ENCODE results near the gene ZNF821. TPM values are rescaled to one million over a fixed set of nuclear protein-coding genes. Genes with fewer than 3 reads are reported as not detected.

Gene ZNF821
- total RNA-seq, 1 experiment from 2014 or later = 4.9 TPM

DNA sequence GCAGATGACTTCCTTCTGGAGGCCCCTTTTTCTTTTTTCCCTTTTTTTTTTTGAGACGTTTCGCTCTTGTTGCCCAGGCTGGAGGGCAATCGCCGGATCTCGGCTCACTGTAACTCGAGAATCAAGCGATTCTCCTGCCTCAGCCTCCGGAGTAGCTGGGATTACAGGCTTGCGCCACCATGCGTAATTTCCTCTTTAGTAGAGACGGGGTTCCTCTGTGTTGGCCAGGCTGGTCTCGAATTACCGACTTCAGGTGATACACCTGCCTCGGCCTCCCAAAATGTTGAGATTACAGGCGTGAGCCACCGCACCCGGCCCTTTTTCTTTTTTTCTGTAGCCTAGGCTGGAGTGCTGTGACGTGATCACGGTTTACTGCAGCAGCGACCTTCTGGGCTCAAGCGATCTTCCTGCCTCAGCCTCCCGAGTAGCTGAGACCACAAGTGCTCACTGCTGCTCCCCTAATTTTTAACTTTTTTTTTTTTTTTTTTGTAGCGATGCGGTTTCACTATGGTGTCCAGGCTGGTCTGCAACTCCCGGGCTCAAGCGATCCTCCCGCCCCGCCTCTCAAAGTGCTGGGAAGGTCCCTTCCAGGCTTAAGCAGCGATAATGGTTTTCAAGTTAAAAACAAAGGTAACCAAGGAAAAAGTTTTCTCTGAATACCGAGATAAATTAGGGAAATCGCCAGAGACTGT lies 10.4 kb upstream of the ZNF821 start:
- Histone ChIP-seq H2AFZ (ENCODE audit: low read depth, low read length, poor library complexity, severe bottlenecking) (peak overlapping the region; percentile 3), H3K36me3 (ENCODE audit: control insufficient read depth in 1 of 2, insufficient read depth in 2 of 2, low read length in 2 of 2) (peaks cover 0 to 4% of the 10 kb centered on the region in 2 experiments; a peak in 1 of 4 replicates), H3K4me2 (ENCODE audit: low read length) (peak overlapping the region; percentile 83), H3K9me2 (ENCODE audit: insufficient read depth) (no peaks in the 10 kb centered on the region), H3K4me3 (replicated peaks in 1 of 2; ENCODE audit: low read depth in 1 of 2, low read length in 2 of 2) (peak overlapping the region; percentile 96 to 97), H3K4me1 (ENCODE audit: control insufficient read depth in 1 of 2, insufficient read depth in 2 of 2, low read length in 2 of 2) (peaks cover 29 to 33% of the 10 kb centered on the region in 2 experiments), H3K27me3 (ENCODE audit: insufficient read depth, low read length) (no peaks in the 10 kb centered on the region), H3K79me2 (ENCODE audit: insufficient read depth, low read length) (peaks cover 41% of the 10 kb centered on the region), H3K9ac (ENCODE audit: low read length) (peak overlapping the region; percentile 99), H3K27ac (ENCODE audit: low read depth, low read length) (peak overlapping the region; percentile 94), H4K20me1 (ENCODE audit: insufficient read depth) (no peaks in the 10 kb centered on the region), H3K9me3 (ENCODE audit: control insufficient read depth in 1 of 2, insufficient read depth in 1 of 2, low read depth in 1 of 2, low read length in 2 of 2) (no peaks in the 10 kb centered on the region)
- RAD21 ChIA-PET (ENCODE audit: low non-redundant PET in 1 of 2, low total read pairs in 2 of 2, uncharacterized antibody in 2 of 2, unreplicated experiment in 2 of 2) = no interaction called here
- no peak for TF ChIP-seq SP1 (IDR thresholded peaks at IDR 0.05; ENCODE audit: low read depth)
- TF ChIP-seq ZFX (IDR thresholded peaks at IDR 0.05) = no peak
- peak; percentile 35 for TF ChIP-seq CEBPB (IDR thresholded peaks at IDR 0.05; ENCODE audit: low read depth)
- TF ChIP-seq RAD21 (IDR thresholded peaks at IDR 0.05; ENCODE audit: low read depth) = peak; percentile 23; the same call in 1 of the 2 replicates
- peak; percentile 14 for TF ChIP-seq POLR2A (IDR thresholded peaks at IDR 0.05; ENCODE audit: borderline replicate concordance, extremely low read depth, insufficient read depth, insufficient read length)
- DNase-seq (ENCODE audit: low read depth, low spot score) (peak; percentile 43), ATAC-seq (peak; percentile 34)
- POLR2A ChIA-PET = interaction anchor here (0.9 to 1.9 kb wide), 2 partner anchors 12 to 85 kb away, joined by 4 to 9 read pairs; partner anchors contain the start of gene AP1G1
- intact Hi-C loops (cut with micrococcal nuclease) = loop anchor here (2.0 kb wide), 1 partner anchor 86 kb away; the partner anchor contains the start of gene AP1G1
- CTCF ChIA-PET = interaction anchor here (1.5 kb wide), 1 partner anchor 11 kb away, joined by 7 read pairs; the partner anchor contains the start of gene ZNF821
- BruUV-seq (replicated peaks) = no TSS peak

DNA sequence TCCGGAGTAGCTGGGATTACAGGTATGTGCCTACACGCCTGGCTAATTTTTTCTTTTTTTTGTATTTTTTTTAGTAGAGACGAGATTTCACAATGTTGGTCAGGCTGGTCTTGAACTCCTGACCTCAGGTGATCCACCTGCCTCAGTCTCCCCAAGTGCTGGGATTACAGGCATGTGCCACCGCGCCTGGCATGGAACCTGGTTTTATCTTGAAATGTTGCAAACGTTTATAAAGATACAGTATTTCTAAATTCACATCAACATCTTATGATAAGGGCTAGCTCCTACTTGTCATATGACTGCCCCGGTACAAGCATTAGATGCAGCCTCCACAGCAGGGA lies 9.9 kb upstream of the ZNF821 start:
- ATAC-seq = no peak
- peaks cover 35% of the 10 kb centered on the region for H3K79me2 ChIP-seq (ENCODE audit: insufficient read depth, low read length)
- no peaks in the 10 kb centered on the region for H3K9me3 ChIP-seq (ENCODE audit: control insufficient read depth in 1 of 2, insufficient read depth in 1 of 2, low read depth in 1 of 2, low read length in 2 of 2)
- no TSS peak for BruUV-seq (replicated peaks)
- POLR2A ChIA-PET = interaction anchor here (1.9 kb wide), 1 partner anchor 85 kb away, joined by 9 read pairs; the partner anchor contains the start of gene AP1G1
- peak overlapping the region; percentile 99 for H3K9ac ChIP-seq (ENCODE audit: low read length)
- H4K20me1 ChIP-seq (ENCODE audit: insufficient read depth) = no peaks in the 10 kb centered on the region
- peaks cover 0 to 4% of the 10 kb centered on the region in 2 experiments; a peak in 1 of 4 replicates for H3K36me3 ChIP-seq (ENCODE audit: control insufficient read depth in 1 of 2, insufficient read depth in 2 of 2, low read length in 2 of 2)
- peak overlapping the region; percentile 96 to 97 for H3K4me3 ChIP-seq (replicated peaks in 1 of 2; ENCODE audit: low read depth in 1 of 2, low read length in 2 of 2)
- H3K27ac ChIP-seq (ENCODE audit: low read depth, low read length) = peak overlapping the region; percentile 94
- CTCF ChIA-PET = interaction anchor here (1.5 kb wide), 1 partner anchor 11 kb away, joined by 7 read pairs; the partner anchor contains the start of gene ZNF821
- TF ChIP-seq EZH2phosphoT487 (IDR thresholded peaks at IDR 0.05; ENCODE audit: borderline replicate concordance) = no peak
- TF ChIP-seq YY1 (IDR thresholded peaks at IDR 0.05; ENCODE audit: extremely low read depth, insufficient replicate concordance, low read depth, low read length) = no peak
- no peak for TF ChIP-seq POLR2A (IDR thresholded peaks at IDR 0.05; ENCODE audit: borderline replicate concordance, extremely low read depth, insufficient read depth, insufficient read length)
- no peak for TF ChIP-seq EGR1 (IDR thresholded peaks at IDR 0.05; ENCODE audit: low read depth)
- TF ChIP-seq CBX3 (IDR thresholded peaks at IDR 0.05; ENCODE audit: low read depth) = peak; percentile 38; the same call in 1 of the 2 replicates
- no peak for DNase-seq (ENCODE audit: low read depth, low spot score)
- peak overlapping the region; percentile 83 for H3K4me2 ChIP-seq (ENCODE audit: low read length)
- intact Hi-C loops (cut with micrococcal nuclease) = loop anchor here (2.0 kb wide), 1 partner anchor 85 kb away; the partner anchor contains the start of gene AP1G1
- RAD21 ChIA-PET (ENCODE audit: low non-redundant PET in 1 of 2, low total read pairs in 2 of 2, uncharacterized antibody in 2 of 2, unreplicated experiment in 2 of 2) = no interaction called here
- H2AFZ ChIP-seq (ENCODE audit: low read depth, low read length, poor library complexity, severe bottlenecking) = peak overlapping the region; percentile 3
- no peaks in the 10 kb centered on the region for H3K9me2 ChIP-seq (ENCODE audit: insufficient read depth)
- no peaks in the 10 kb centered on the region for H3K27me3 ChIP-seq (ENCODE audit: insufficient read depth, low read length)
- H3K4me1 ChIP-seq (ENCODE audit: control insufficient read depth in 1 of 2, insufficient read depth in 2 of 2, low read length in 2 of 2) = peaks cover 29 to 33% of the 10 kb centered on the region in 2 experiments
